ENCODE results near the gene DOCK9. TPM values are rescaled to one million over a fixed set of nuclear protein-coding genes. Genes with fewer than 3 reads are reported as not detected.

Gene DOCK9
- total RNA-seq, 4 donors from 2014 or later, result 94.7 to 240 (median 150) TPM

GRCh38 chr13:98997738-98998641, 20.1 kb upstream of the DOCK9 start:
- WGBS, 2 donors, result 22 to 34% methylated on average over 5 to 7 of the region's 9 CpGs
- H3K27me3 ChIP-seq, result no peaks in the 10 kb centered on the region
- H3K4me1 ChIP-seq, result peaks cover 13 to 49% (median 29%) of the 10 kb centered on the region in 3 donors
- no peak for TF ChIP-seq POLR2A (IDR thresholded peaks at IDR 0.05)
- TF ChIP-seq CTCF (IDR thresholded peaks at IDR 0.05), result no peak
- peaks cover 0 to 3% (median 0%) of the 10 kb centered on the region in 3 donors for H3K36me3 ChIP-seq
- intact Hi-C loops (cut with DNase I), result no loop called here
- no peaks in the 10 kb centered on the region for H3K9me3 ChIP-seq
- peak overlapping the region in 3 of 4 donors; percentile 2 to 69 (median 65) for H3K27ac ChIP-seq
- no peak overlapping the region for H3K4me3 ChIP-seq
- no peak for DNase-seq

GRCh38 chr13:98997011-98997730, 19.3 kb upstream of the DOCK9 start:
- intact Hi-C loops (cut with DNase I), result no loop called here
- Histone ChIP-seq H3K27me3 (no peaks in the 10 kb centered on the region), H3K4me3 (no peak overlapping the region), H3K9me3 (no peaks in the 10 kb centered on the region), H3K4me1 (peaks cover 13 to 53% (median 29%) of the 10 kb centered on the region in 3 donors), H3K36me3 (peaks cover 0 to 3% (median 0%) of the 10 kb centered on the region in 3 donors), H3K27ac (peak overlapping the region in 1 of 4 donors; percentile 69)
- WGBS, 2 donors, result 83 to 89% methylated on average over 11 of the region's 11 CpGs
- no peak for DNase-seq
- TF ChIP-seq POLR2A (IDR thresholded peaks at IDR 0.05) (no peak), CTCF (IDR thresholded peaks at IDR 0.05) (no peak)

DNA sequence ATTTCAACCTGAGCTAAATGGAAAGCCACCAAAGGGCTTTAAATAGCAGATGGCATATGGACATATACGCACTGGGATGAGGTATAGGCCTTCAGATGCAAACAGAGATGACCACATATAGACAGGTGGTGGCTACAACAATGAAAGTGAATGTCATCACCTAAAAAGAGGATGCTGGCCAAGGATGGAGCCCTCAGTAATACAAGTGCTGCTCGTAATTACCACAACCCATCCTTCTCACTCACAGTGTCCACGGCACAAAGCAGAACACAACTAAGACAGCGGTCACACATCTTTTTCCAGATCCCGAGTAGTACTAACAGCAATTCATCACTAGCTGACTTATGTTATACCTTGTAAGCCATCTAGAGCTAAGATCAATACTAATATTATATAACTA, 18.2 kb upstream of the DOCK9 start:
- TF ChIP-seq POLR2A (IDR thresholded peaks at IDR 0.05) (no peak), CTCF (IDR thresholded peaks at IDR 0.05) (no peak)
- Histone ChIP-seq H3K27me3 (no peaks in the 10 kb centered on the region), H3K4me3 (no peak overlapping the region), H3K36me3 (peaks cover 0 to 3% (median 0%) of the 10 kb centered on the region in 3 donors), H3K9me3 (no peaks in the 10 kb centered on the region), H3K27ac (no peak overlapping the region), H3K4me1 (peaks cover 13 to 60% (median 29%) of the 10 kb centered on the region in 3 donors)
- intact Hi-C loops (cut with DNase I), result no loop called here
- WGBS, 2 donors, result 91 to 94% methylated on average over 5 of the region's 5 CpGs
- DNase-seq, result no peak

GRCh38 chr13:98994896-98995295, 17.0 kb upstream of the DOCK9 start:
- no peak for TF ChIP-seq CTCF (IDR thresholded peaks at IDR 0.05)
- no peak for TF ChIP-seq POLR2A (IDR thresholded peaks at IDR 0.05)
- 66 to 70% methylated on average over 6 of the region's 6 CpGs for WGBS, 2 donors
- no peak for DNase-seq
- Histone ChIP-seq H3K4me1 (peaks cover 13 to 60% (median 22%) of the 10 kb centered on the region in 3 donors), H3K27ac (no peak overlapping the region), H3K36me3 (peaks cover 0 to 3% (median 0%) of the 10 kb centered on the region in 3 donors), H3K4me3 (no peak overlapping the region), H3K27me3 (no peaks in the 10 kb centered on the region), H3K9me3 (no peaks in the 10 kb centered on the region)
- intact Hi-C loops (cut with DNase I), result no loop called here

GRCh38 chr13:98994080-98994479, 16.2 kb upstream of the DOCK9 start:
- no peak overlapping the region for H3K4me3 ChIP-seq
- 85 to 89% methylated on average over 2 of the region's 2 CpGs for WGBS, 2 donors
- peaks cover 0 to 3% (median 0%) of the 10 kb centered on the region in 3 donors for H3K36me3 ChIP-seq
- H3K27ac ChIP-seq, result no peak overlapping the region
- no peaks in the 10 kb centered on the region for H3K9me3 ChIP-seq
- H3K27me3 ChIP-seq, result no peaks in the 10 kb centered on the region
- intact Hi-C loops (cut with DNase I), result no loop called here
- TF ChIP-seq CTCF (IDR thresholded peaks at IDR 0.05) (no peak), POLR2A (IDR thresholded peaks at IDR 0.05) (no peak)
- DNase-seq, result no peak
- peaks cover 13 to 60% (median 18%) of the 10 kb centered on the region in 3 donors for H3K4me1 ChIP-seq

Measured in esophagus squamous epithelium (tissue), 5 donors.